ENCODE results near the gene CLSTN3. TPM values are rescaled to one million over a fixed set of nuclear protein-coding genes. Genes with fewer than 3 reads are reported as not detected.

Gene CLSTN3
- total RNA-seq, 2 donors from 2014 or later, result 8.3 to 13.1 TPM

DNA sequence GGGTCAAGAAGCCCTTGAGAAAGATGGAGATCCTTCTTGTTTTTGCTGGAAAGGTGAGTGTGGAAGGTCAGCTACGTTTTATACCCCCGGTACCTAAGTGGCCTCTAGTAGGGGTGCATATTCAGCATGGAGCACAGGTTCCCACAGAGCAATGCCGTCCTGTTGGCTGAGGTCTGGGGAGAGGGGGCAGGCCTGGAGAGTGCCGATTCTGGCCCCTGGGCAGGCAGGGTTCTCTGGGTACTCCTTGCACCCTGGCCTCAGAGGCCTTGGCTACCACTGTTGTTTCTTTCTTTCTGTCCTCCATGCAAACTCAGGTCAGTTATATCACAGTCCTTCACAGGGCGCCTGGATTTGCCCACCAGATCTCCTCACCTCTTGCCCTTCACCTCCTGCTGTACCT is 10.0 kb upstream of the CLSTN3 start:
- DNase-seq (no peak), ATAC-seq (no peak)
- intact Hi-C loops (cut with DNase I, micrococcal nuclease), result no loop called here

DNA sequence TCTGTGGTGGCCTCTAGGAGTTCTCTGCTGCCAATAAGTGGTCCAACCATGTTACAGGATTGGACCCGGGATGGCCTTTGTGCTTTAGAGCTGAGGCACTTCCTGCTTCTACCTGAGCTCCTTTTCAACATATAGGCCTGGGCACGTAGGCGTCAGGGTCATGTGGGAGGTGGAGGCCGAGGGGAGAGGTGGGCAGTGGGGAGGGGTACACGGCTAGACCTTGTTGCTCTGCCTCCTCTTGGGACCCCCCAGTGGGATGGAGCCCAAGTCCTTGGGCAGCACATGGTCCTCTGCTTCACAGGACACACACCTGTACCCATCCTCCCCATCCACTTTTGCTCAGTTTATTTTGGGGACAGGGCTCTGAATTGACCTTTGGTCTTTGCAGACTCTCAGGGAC is 8.8 kb upstream of the CLSTN3 start:
- intact Hi-C loops (cut with DNase I, micrococcal nuclease), result no loop called here
- ATAC-seq (no peak), DNase-seq (no peak)

DNA sequence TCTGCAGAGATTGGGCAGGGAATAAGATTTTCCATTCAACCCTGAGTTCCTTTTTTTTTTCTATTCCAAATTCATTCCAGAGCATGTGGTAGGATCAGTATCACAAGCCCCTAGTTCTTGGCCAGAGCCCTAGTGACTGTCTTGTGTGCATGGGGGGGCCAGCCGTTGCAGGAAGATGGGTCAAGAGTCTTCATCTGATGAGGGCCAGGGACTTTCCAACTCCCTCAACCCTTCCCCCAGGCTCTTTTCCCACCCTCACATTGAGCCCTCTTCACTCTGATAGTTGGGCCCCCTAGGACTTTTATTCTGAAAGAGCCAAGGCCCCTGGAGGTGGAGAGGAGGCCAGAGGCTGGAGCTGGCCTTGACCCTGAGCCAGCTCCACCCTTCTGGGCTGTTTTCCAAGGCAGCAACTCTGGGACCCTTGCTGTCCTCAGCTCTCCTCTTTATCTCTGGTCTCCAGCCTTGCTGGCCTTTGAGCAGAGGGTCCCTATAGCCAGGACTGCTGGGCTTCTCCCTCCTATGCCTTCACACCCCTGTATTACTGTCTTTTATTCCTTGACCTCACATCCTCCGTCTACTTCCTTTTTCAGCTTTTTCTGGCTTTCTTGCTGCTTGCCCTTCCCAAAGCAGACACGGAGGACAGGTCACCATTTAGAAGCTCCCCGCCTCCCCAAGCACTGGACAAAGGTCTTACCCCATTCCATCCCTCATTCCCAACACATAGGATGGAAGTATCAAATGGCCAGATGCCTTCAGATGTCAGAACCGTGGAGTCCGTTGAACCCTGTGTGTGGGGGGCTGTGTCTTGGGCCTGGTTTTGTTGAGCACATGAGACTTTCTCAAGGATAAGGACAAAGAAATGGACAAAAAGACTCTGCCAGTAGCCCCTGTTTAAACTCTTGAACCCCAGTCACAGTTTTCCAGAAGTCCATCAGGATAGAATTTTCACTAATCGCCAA is 7.1 kb upstream of the CLSTN3 start:
- intact Hi-C loops (cut with DNase I, micrococcal nuclease), result no loop called here
- ATAC-seq (no peak), DNase-seq (no peak)

DNA sequence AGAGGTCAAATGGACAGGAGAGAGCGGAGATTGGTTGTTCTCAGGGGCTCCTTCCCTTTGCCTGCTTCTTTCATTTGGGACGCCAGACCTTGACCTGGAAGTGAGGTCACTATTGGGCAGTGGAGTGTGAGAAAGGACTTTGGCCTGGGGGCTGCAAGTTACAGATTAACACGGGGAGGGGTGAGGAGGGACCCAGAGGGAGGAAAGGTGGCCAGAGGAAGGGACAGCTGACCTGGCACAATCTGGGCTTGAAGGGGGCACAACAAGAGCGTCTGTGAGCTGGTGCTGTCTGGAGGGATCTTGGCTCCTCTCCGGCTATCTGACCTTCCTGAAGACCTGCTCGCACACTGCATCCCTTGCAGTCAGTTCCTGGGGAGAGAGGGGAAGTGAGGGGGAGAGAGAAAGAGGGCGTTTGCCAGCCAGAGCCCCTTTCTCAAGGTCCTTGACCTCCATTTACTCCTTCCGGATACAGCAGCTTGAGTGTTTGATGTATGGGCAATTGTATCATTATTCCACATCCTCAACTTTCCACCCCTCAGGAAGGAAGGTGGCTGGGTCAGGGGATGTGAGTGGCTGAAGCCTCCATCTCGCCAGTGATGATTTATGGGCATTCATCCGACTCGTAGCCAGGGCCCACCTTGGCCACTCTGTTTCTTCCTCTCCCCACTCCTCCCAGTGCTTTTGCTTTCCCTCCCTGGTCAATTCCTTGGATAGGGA is 6.2 kb upstream of the CLSTN3 start:
- ATAC-seq (no peak), DNase-seq (no peak)
- intact Hi-C loops (cut with DNase I, micrococcal nuclease), result no loop called here

DNA sequence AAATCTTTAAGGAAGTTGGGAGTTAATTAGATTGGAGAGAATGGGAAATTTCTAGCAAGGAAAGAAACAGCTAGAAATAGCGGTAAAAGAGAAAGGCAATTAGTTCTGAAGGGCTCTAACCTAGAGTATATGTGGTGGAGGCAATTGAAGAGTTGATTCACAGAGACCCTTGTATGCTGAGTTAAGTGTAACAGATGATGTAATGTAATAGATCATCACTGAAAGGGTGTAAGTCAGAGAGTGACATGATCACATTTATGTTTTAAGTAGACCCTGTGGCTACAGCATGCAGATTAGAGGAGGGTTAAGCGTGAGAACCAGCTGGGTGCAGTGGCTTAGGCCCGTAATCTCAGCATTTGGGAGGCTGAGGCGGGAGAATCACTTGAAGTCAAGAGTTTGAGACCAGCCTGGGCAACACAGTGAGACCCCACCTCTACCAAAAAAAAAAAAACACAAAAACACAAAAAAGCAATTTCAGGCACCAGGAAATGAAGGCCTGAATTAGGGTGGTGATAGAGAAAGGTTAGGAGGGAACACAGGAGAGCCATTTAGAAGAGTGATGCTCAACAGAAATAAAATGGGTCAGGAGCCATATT is 4.4 kb upstream of the CLSTN3 start:
- ATAC-seq (no peak), DNase-seq (no peak)
- intact Hi-C loops (cut with DNase I, micrococcal nuclease), result no loop called here

- no peak for ATAC-seq
- DNase-seq, result no peak
- intact Hi-C loops (cut with DNase I, micrococcal nuclease), result no loop called here
Observed at GRCh38 chr12:7127916-7128626, 2.1 kb upstream of the CLSTN3 start.

DNA sequence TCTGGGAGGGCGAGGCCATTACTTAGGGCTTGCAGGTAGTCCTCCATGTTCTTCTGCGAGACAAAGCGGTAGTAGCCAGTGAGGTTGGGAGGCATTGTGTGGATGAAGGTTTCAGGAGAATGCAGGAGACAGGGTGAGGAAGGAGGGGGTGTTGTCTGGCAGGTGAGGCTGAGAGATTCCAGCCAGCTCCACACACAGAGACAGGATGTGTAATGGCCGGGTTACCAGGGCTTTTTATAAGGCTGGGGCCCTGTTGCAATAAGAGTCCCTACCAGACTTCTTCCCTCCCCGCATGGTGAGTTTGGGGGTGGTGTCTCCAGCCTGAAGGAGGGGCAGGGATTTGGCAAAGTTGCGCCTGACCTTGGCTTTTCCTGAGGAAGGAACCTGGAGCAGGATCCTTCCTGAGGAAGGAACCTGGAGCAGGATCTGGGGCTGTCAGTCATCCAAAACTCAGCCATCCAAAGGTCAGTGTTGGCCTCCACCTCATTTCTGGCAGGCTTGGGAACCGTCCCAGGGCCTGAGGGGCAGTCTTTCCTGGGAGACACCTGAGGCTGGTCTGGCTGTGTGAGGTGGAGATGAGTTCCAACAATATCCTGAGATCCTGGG is 1.4 kb upstream of the CLSTN3 start, which contains the start of gene RBP5:
Gene RBP5, minus strand, starts transcription at position 209 of the 606 bp plus-strand sequence. Its CDS starts 114 bp downstream, at position 95.
- ATAC-seq (no peak), DNase-seq (no peak)
- intact Hi-C loops (cut with DNase I, micrococcal nuclease), result no loop called here

GRCh38 chr12:7129287-7129871 is 792 bp upstream of the CLSTN3 start:
- ATAC-seq (no peak), DNase-seq (no peak)
- intact Hi-C loops (cut with DNase I, micrococcal nuclease), result no loop called here

- peak; percentile 56 to 67 for DNase-seq
- peak; percentile 55 for ATAC-seq
- intact Hi-C loops (cut with DNase I, micrococcal nuclease), result no loop called here
Observed at GRCh38 chr12:7130701-7131501, 730 bp downstream of the CLSTN3 start.

- no peak for ATAC-seq
- intact Hi-C loops (cut with DNase I, micrococcal nuclease), result no loop called here
- DNase-seq, result no peak
Observed at GRCh38 chr12:7131502-7131866, 1.3 kb downstream of the CLSTN3 start.

- DNase-seq, result no peak
- intact Hi-C loops (cut with DNase I, micrococcal nuclease), result no loop called here
- peak; percentile 40 for ATAC-seq
Observed at GRCh38 chr12:7134396-7135166, 4.4 kb downstream of the CLSTN3 start.

DNA sequence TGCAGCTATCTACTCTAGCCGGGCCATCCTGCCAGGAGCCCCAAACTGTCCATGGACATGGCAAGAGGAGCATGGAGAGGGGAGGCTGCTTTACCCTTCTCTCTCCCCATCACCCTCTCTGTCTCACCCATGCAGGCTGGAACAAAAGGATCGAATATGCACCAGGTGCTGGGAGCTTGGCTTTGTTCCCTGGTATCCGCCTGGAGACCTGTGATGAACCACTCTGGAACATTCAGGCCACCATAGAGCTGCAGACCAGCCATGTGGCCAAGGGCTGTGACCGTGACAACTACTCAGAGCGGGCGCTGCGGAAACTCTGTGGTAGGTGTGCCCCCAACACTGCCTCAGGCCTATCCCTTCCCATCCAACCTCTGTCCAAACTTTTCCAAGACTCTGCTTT is 5.9 kb downstream of the CLSTN3 start:
- intact Hi-C loops (cut with DNase I, micrococcal nuclease), result no loop called here
- no peak for ATAC-seq
- no peak for DNase-seq

GRCh38 chr12:7136676-7137075 is 6.5 kb downstream of the CLSTN3 start:
- ATAC-seq (no peak), DNase-seq (no peak)
- intact Hi-C loops (cut with DNase I, micrococcal nuclease), result no loop called here

- no peak for DNase-seq
- intact Hi-C loops (cut with DNase I, micrococcal nuclease), result no loop called here
- no peak for ATAC-seq
Observed at GRCh38 chr12:7137908-7138307, 7.7 kb downstream of the CLSTN3 start.

DNA sequence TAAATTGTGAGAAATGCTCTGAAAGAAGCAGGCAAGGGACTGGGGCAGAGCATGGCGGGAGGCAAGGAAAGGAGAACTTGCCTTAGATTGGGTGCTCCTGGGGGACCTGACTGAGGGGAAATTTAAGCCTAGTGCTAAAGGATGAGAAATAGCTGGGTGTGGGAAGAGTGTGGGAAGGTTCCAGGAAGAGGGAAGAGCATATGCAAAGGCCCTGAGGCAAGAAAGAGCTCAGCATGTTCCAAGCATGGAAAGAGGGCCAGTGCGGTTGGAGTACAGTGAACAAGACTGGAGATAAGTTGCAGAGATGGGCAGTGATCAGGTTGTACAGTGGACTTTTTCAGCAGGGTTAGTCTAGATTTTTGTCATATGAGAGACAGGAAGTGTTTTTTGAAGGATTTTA is 9.0 kb downstream of the CLSTN3 start:
- ATAC-seq (no peak), DNase-seq (no peak)
- intact Hi-C loops (cut with DNase I, micrococcal nuclease), result no loop called here

DNA sequence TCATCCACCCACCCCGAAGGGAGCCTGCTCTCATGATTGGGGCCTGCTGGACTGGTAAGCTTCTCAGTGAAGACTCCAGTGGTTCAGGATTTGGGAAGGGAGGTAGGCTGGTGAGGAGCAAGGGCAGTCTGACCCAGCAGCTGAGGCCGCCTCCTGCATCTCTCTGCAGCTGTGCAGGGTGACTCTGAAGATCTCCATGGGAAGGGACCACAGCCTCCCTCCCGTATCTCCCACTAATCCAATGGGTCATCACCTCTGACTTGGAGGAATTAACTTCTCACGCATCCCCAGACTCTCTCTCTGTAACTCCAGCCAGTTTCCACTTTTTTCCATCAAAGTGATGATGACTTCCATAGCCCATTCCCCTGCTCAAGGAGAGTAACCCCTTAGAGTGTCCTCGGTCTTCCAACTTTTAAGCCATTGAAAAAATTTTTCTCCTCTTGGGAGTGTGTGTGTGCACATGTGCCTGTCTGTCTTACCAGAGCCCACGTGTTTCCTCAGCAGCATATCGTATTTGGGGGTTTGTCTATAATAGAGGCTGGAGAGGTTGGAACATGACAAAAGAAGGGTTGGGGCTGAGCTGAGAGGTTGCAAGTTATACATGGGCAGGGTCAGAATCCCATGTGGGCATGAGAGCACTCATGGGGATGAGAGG is 11.3 kb downstream of the CLSTN3 start:
- intact Hi-C loops (cut with DNase I, micrococcal nuclease), result no loop called here

More for the DNA sequence above, 11.3 kb downstream of the CLSTN3 start:
- ATAC-seq, result no peak
- DNase-seq, result no peak

All from left colon (tissue), 2 donors.